ENCODE data around the gene KLRK1.
"Not testable (repeated sequence)": the region's sequence is repeated elsewhere in the genome, so short reads cannot be mapped to it uniquely, and the experiment has no call there.

KLRK1 gene

GRCh38 chr12:10362325-10362724 lies 27.5 kb downstream of the KLRK1 start:
- DNase-seq (ENCODE audit: low read depth), result no peak
- TF ChIP-seq, protein P1, sequence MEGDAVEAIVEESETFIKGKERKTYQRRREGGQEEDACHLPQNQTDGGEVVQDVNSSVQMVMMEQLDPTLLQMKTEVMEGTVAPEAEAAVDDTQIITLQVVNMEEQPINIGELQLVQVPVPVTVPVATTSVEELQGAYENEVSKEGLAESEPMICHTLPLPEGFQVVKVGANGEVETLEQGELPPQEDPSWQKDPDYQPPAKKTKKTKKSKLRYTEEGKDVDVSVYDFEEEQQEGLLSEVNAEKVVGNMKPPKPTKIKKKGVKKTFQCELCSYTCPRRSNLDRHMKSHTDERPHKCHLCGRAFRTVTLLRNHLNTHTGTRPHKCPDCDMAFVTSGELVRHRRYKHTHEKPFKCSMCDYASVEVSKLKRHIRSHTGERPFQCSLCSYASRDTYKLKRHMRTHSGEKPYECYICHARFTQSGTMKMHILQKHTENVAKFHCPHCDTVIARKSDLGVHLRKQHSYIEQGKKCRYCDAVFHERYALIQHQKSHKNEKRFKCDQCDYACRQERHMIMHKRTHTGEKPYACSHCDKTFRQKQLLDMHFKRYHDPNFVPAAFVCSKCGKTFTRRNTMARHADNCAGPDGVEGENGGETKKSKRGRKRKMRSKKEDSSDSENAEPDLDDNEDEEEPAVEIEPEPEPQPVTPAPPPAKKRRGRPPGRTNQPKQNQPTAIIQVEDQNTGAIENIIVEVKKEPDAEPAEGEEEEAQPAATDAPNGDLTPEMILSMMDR (IDR thresholded peaks at IDR 0.05; ENCODE audit: low read depth, low read length, missing control alignments), result no peak
- H3K4me3 ChIP-seq (ENCODE audit: low read depth, low read length), result no peak overlapping the region

DNA sequence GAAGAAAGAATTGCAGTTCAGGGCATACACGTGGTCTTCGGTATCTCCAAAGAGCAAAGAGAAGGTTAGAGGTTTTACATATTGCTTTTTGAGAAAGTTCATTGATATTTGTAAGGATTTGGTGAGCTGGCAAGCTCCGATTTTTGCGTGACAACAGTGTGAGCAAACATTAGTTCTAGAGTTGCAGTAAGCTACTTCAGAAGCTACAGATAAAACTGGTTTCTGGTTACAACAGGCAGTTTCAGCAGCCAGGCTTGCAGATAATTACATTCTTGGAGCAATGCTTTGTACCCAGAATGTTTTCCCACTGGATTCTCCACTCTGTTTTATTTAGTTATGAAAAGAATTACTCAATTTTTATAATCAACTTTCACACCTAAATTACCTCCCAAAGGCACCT lies 28.2 kb downstream of the KLRK1 start:
- TF ChIP-seq, protein P1 (IDR thresholded peaks at IDR 0.05; ENCODE audit: low read depth, low read length, missing control alignments), result no peak
- DNase-seq (ENCODE audit: low read depth), result no peak
- H3K4me3 ChIP-seq (ENCODE audit: low read depth, low read length), result no peak overlapping the region

DNA sequence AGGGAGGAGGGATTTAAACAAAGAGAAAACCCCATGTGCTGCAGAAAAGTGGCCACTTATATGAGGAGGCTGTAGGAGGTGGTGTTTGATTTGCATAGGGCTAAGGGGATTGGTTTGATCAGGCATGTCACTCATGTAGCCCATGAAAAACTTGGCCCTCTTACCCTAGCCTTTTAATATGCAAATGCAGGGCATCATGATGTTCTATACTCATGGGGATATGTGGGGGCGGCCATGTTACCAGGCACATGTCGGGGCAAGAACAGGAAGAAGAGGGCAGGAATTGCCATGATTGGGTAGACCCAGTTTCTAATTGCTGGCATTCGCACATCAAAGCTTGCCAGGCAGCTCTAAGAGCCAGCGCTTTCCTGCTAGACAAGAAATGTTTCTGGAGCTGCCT lies 28.8 kb downstream of the KLRK1 start:
- TF ChIP-seq, protein P1 (IDR thresholded peaks at IDR 0.05; ENCODE audit: low read depth, low read length, missing control alignments), result no peak
- no peak for DNase-seq (ENCODE audit: low read depth)
- H3K4me3 ChIP-seq (ENCODE audit: low read depth, low read length), result no peak overlapping the region

GRCh38 chr12:10358969-10359368 lies 30.9 kb downstream of the KLRK1 start:
- TF ChIP-seq, protein P1 (IDR thresholded peaks at IDR 0.05; ENCODE audit: low read depth, low read length, missing control alignments), result no peak
- no peak for DNase-seq (ENCODE audit: low read depth)

GRCh38 chr12:10358131-10358530 lies 31.7 kb downstream of the KLRK1 start:
- no peak overlapping the region for H3K4me3 ChIP-seq (ENCODE audit: low read depth, low read length)
- TF ChIP-seq, protein P1 (IDR thresholded peaks at IDR 0.05; ENCODE audit: low read depth, low read length, missing control alignments), result no peak
- DNase-seq (ENCODE audit: low read depth), result no peak

More at GRCh38 chr12:10358969-10359368, 30.9 kb downstream of the KLRK1 start:
- no peak overlapping the region for H3K4me3 ChIP-seq (ENCODE audit: low read depth, low read length)

- TF ChIP-seq, protein P1 (IDR thresholded peaks at IDR 0.05; ENCODE audit: low read depth, low read length, missing control alignments), result no peak
- H3K4me3 ChIP-seq (ENCODE audit: low read depth, low read length), result no peak overlapping the region
- no peak for DNase-seq (ENCODE audit: low read depth)
Measured at GRCh38 chr12:10354502-10354901, 35.3 kb downstream of the KLRK1 start.

- TF ChIP-seq, protein P1 (IDR thresholded peaks at IDR 0.05; ENCODE audit: low read depth, low read length, missing control alignments), result no peak
- no peak for DNase-seq (ENCODE audit: low read depth)
- H3K4me3 ChIP-seq (ENCODE audit: low read depth, low read length), result no peak overlapping the region
Measured at GRCh38 chr12:10354071-10354470, 35.8 kb downstream of the KLRK1 start.

GRCh38 chr12:10351457-10351856 lies 38.4 kb downstream of the KLRK1 start:
- H3K4me3 ChIP-seq (ENCODE audit: low read depth, low read length); DNase-seq (ENCODE audit: low read depth): not testable (repeated sequence)
